ENCODE results near the gene KIZ. TPM values are rescaled to one million over a fixed set of nuclear protein-coding genes. Genes with fewer than 3 reads are reported as not detected.

KIZ gene
- total and polyA plus RNA-seq, 7 experiments from 2014 or later, result 15.6 to 49.6 (median 32.5) TPM

Other genes with a start within 250 kb of the KIZ start
- gene LINC00237, start 19.7 kb upstream of the KIZ start, total RNA-seq, result not detected
- not detected for gene LINC00237, start 19.7 kb upstream of the KIZ start, polyA plus RNA-seq
- 10 to 100 TPM; 51.7 to 71.0 (median 56.5) TPM for gene XRN2, start 177.2 kb downstream of the KIZ start, total RNA-seq
- gene XRN2, start 177.2 kb downstream of the KIZ start, polyA plus RNA-seq, result 10 to 100 TPM; 70.9 to 83.2 TPM